ENCODE results near the gene TMEM167B. TPM values are rescaled to one million over a fixed set of nuclear protein-coding genes. Genes with fewer than 3 reads are reported as not detected.

Gene TMEM167B
- total RNA-seq, 5 donors from 2014 or later (not counting 1 experiment from before 2014, with no cell fraction given), result 33.2 to 55.1 (median 37.1) TPM

DNA sequence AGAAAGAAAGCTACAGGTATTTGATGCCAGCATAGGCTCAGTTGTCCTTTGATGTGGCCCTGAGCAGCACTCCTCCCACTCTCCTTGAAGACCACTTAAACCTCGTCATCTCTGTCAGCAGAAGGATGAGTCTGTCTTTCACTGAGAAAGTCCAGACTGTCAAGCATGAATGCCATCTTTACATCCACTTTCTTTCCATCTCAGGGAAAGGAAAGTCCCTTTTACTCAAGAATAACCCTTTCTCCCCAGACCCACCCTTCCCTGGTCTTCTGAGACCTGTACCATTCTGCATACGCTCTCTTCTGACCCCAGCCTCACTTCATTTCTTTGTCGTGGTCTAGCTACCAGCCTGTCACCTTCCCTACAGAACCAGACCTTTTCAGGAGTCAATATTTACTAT is 19.3 kb downstream of the TMEM167B start:
- WGBS (ENCODE audit: insufficient coverage), result 58% methylated on average over 3 of the region's 3 CpGs
- H3K4me1 ChIP-seq (ENCODE audit: control insufficient read depth in 1 of 2, extremely low read depth in 1 of 2, insufficient read depth in 2 of 2, low read length in 2 of 2), result peaks cover 5 to 24% of the 10 kb centered on the region in 2 experiments
- H3K36me3 ChIP-seq (ENCODE audit: control insufficient read depth in 2 of 2, extremely low read depth in 1 of 2, insufficient read depth in 1 of 2, low read length in 1 of 2), result no peaks in the 10 kb centered on the region
- Mint-ChIP-seq H3K9me3 (no peaks in the 10 kb centered on the region), H3K27me3 (peaks cover 0 to 5% of the 10 kb centered on the region in 2 donors), H3K36me3 (no peaks in the 10 kb centered on the region), H3K4me1 (peaks cover 27 to 30% (median 29%) of the 10 kb centered on the region in 3 donors), H3K27ac (no peak overlapping the region), H3K4me3 (no peak overlapping the region)
- no peak overlapping the region for H3K4me3 ChIP-seq (ENCODE audit: control insufficient read depth in 1 of 2, extremely low read depth in 1 of 2, low read length in 1 of 2)
- H3K9me3 ChIP-seq, result no peaks in the 10 kb centered on the region
- CTCF ChIA-PET, result interaction anchor here (0.7 to 5.4 kb wide), 5 partner anchors 10 to 664 kb away, joined by 3 to 73 read pairs (median 5); partner anchors contain the start of gene WDR47 (in 1 of the 2)
- POLR2A ChIA-PET, result interaction anchor here in 1 of 2 donors (1.5 kb wide), 1 partner anchor 10 kb away, joined by 5 read pairs; no protein-coding TSS in a partner anchor
- no peak overlapping the region for H3K27ac ChIP-seq (ENCODE audit: low read length)
- no peak for ATAC-seq (replicated peaks in 1 of 4)
- H3K27me3 ChIP-seq (replicated peaks in 1 of 2; ENCODE audit: control insufficient read depth in 2 of 2, extremely low read depth in 1 of 2, insufficient read depth in 2 of 2, low read length in 1 of 2), result no peaks in the 10 kb centered on the region
- DNase-seq, result no peak

DNA sequence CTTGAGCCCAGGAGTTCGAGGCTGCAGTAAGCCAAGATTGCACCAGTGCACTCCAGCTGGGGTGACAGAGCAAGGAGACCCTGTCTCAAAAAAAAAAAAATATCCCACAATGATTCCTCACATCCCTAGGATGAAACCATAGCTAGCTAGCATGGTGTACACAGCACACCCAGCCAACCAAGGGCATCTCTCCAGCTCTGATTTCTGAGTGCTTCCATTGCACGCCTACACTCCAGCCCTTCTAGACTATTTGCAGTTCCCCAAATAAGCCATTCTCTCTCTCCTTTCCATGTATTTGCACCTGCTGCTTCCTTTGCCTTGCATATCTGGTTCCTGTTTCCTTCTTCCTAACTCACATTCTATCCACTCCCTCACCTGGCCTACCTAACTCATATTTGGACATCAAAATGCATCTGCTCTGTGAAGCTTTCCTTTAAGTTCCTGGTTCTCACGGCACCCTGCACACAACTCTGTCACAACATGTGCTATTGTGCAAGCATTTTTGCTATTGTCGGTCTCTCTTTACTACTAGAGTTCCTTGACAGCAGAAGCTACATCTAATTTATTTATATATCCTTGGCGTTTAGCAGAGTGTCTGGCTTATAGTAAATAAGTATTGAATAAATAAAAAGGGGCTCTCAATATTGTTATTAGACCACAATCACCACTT is 21.0 kb downstream of the TMEM167B start:
- peaks cover 5 to 24% of the 10 kb centered on the region in 2 experiments for H3K4me1 ChIP-seq (ENCODE audit: control insufficient read depth in 1 of 2, extremely low read depth in 1 of 2, insufficient read depth in 2 of 2, low read length in 2 of 2)
- H3K27ac ChIP-seq (ENCODE audit: low read length), result no peak overlapping the region
- CTCF ChIA-PET, result interaction anchor here (0.6 to 5.4 kb wide), 6 partner anchors 11 to 507 kb away, joined by 3 to 73 read pairs (median 6); partner anchors contain the start of gene PRPF38B (in 1 of the 2)
- no peaks in the 10 kb centered on the region for H3K36me3 Mint-ChIP-seq
- H3K27ac Mint-ChIP-seq, result peak overlapping the region; percentile 1 to 2
- H3K36me3 ChIP-seq (ENCODE audit: control insufficient read depth in 2 of 2, extremely low read depth in 1 of 2, insufficient read depth in 1 of 2, low read length in 1 of 2), result no peaks in the 10 kb centered on the region
- peaks cover 28 to 32% (median 30%) of the 10 kb centered on the region in 3 donors for H3K4me1 Mint-ChIP-seq
- POLR2A ChIA-PET, result interaction anchor here (0.6 to 0.7 kb wide), 6 partner anchors 11 to 107 kb away, joined by 3 to 6 read pairs (median 4); no protein-coding TSS in a partner anchor
- ATAC-seq (replicated peaks in 1 of 4) (no peak), DNase-seq (no peak)
- no peaks in the 10 kb centered on the region for H3K9me3 ChIP-seq
- H3K27me3 Mint-ChIP-seq, result peaks cover 0 to 5% of the 10 kb centered on the region in 2 donors
- no peaks in the 10 kb centered on the region for H3K27me3 ChIP-seq (replicated peaks in 1 of 2; ENCODE audit: control insufficient read depth in 2 of 2, extremely low read depth in 1 of 2, insufficient read depth in 2 of 2, low read length in 1 of 2)
- no peak overlapping the region for H3K4me3 Mint-ChIP-seq
- 80% methylated on average over 2 of the region's 5 CpGs for WGBS (ENCODE audit: insufficient coverage)
- H3K4me3 ChIP-seq (ENCODE audit: control insufficient read depth in 1 of 2, extremely low read depth in 1 of 2, low read length in 1 of 2), result no peak overlapping the region
- no peaks in the 10 kb centered on the region for H3K9me3 Mint-ChIP-seq

DNA sequence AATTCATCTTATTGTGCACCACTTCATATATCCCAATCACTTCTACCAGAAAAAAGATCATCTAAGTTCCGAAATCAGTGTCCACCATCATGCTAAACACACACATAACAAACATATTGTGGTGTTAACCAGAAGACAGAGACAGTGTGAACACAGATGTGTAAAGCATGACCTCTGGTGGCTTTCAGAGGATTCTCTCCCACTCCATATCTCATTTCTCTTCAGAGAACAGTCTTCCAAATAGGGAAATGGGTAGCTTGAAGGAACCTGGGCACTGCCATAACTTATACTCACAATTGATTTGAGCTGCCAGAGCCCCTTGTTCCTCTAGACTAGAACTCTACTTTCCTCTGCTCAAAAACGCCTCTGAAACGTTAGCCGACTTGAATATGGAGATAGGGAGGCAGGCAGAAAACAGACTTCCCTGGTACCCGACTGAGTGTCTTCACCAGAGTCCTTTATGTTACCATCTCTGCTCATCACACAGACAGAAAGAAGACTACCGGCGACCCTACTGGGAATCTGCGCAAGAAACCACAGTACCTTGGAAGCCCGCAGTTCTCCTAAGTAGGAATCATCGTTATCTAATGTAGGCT is 21.6 kb downstream of the TMEM167B start:
- Mint-ChIP-seq H3K27ac (peak overlapping the region; percentile 81 to 83), H3K9me3 (no peaks in the 10 kb centered on the region), H3K4me1 (peaks cover 28 to 32% (median 30%) of the 10 kb centered on the region in 3 donors), H3K4me3 (peak overlapping the region in 2 of 3 donors; percentile 84 to 97), H3K36me3 (no peaks in the 10 kb centered on the region), H3K27me3 (peaks cover 0 to 5% of the 10 kb centered on the region in 2 donors)
- Histone ChIP-seq H3K9me3 (no peaks in the 10 kb centered on the region), H3K27me3 (replicated peaks in 1 of 2; ENCODE audit: control insufficient read depth in 2 of 2, extremely low read depth in 1 of 2, insufficient read depth in 2 of 2, low read length in 1 of 2) (no peaks in the 10 kb centered on the region), H3K27ac (ENCODE audit: low read length) (peak overlapping the region; percentile 47), H3K4me1 (ENCODE audit: control insufficient read depth in 1 of 2, extremely low read depth in 1 of 2, insufficient read depth in 2 of 2, low read length in 2 of 2) (peaks cover 5 to 24% of the 10 kb centered on the region in 2 experiments), H3K36me3 (ENCODE audit: control insufficient read depth in 2 of 2, extremely low read depth in 1 of 2, insufficient read depth in 1 of 2, low read length in 1 of 2) (no peaks in the 10 kb centered on the region), H3K4me3 (ENCODE audit: control insufficient read depth in 1 of 2, extremely low read depth in 1 of 2, low read length in 1 of 2) (no peak overlapping the region)
- ChIA-PET CTCF (interaction anchor here (0.5 to 5.4 kb wide), 11 partner anchors 10 to 420 kb away, joined by 3 to 73 read pairs (median 4); partner anchors contain the start of genes PRPF38B (in 1 of the 2) and TMEM167B (in 1 of the 2)), POLR2A (interaction anchor here (0.6 to 1.2 kb wide), 3 partner anchors 11 to 84 kb away, joined by 3 to 6 read pairs (median 4); no protein-coding TSS in a partner anchor)
- peak in 1 of 4 experiments; percentile 21 for ATAC-seq (replicated peaks in 1 of 4)
- WGBS (ENCODE audit: insufficient coverage), result 29% methylated on average over 1 of the region's 10 CpGs
- peak in 2 of 35 experiments; percentile 16 to 51 for DNase-seq

DNA sequence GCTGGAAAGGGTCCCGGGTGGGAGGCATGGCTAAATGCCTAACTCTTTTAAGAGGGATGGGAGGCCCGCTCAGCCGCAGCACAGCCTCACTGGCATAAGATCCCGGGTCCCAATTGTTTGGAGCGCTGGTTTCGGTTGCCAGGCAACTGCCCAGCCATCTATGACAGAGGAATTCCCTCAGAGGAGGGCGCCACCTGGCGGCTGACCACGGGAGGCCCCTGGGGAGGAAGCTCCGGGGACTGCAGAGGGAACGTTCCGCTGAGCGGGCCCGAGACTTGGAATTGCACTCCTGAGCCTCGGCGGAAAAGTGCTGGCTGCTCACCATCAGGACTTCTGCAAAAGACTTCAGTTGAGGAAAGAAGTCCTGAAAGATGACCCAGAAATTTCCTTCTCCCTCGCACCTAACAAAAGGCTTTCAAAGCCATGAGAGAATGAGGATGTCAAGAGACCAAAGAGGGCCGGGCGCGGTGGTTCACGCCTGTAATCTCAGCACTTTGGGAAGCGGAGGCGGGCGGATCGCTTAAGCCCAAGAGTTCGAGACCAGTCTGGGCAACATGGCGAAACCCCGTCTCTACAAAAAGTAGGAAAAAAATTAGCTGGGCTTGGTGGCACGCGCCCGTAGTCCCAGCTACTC is 22.2 kb downstream of the TMEM167B start:
- peak overlapping the region; percentile 58 to 60 for H3K4me3 ChIP-seq (ENCODE audit: control insufficient read depth in 1 of 2, extremely low read depth in 1 of 2, low read length in 1 of 2)
- H3K36me3 Mint-ChIP-seq, result no peaks in the 10 kb centered on the region
- no peaks in the 10 kb centered on the region for H3K27me3 ChIP-seq (replicated peaks in 1 of 2; ENCODE audit: control insufficient read depth in 2 of 2, extremely low read depth in 1 of 2, insufficient read depth in 2 of 2, low read length in 1 of 2)
- peak overlapping the region; percentile 47 for H3K27ac ChIP-seq (ENCODE audit: low read length)
- peak; percentile 50 to 63 (median 56) for ATAC-seq (replicated peaks in 1 of 4)
- H3K9me3 ChIP-seq, result no peaks in the 10 kb centered on the region
- H3K4me1 Mint-ChIP-seq, result peaks cover 28 to 32% (median 30%) of the 10 kb centered on the region in 3 donors
- no peaks in the 10 kb centered on the region for H3K36me3 ChIP-seq (ENCODE audit: control insufficient read depth in 2 of 2, extremely low read depth in 1 of 2, insufficient read depth in 1 of 2, low read length in 1 of 2)
- peaks cover 5 to 24% of the 10 kb centered on the region in 2 experiments for H3K4me1 ChIP-seq (ENCODE audit: control insufficient read depth in 1 of 2, extremely low read depth in 1 of 2, insufficient read depth in 2 of 2, low read length in 2 of 2)
- ChIA-PET POLR2A (interaction anchor here (0.6 to 1.2 kb wide), 4 partner anchors 9 to 23 kb away, joined by 3 to 6 read pairs (median 3); no protein-coding TSS in a partner anchor), CTCF (interaction anchor here (0.5 to 5.4 kb wide), 13 partner anchors 11 to 497 kb away, joined by 3 to 73 read pairs (median 4); partner anchors contain the start of genes HENMT1 (in 1 of the 2), PRPF38B (in 1 of the 2) and TMEM167B (in 1 of the 2))
- peak overlapping the region; percentile 82 to 97 (median 84) for H3K4me3 Mint-ChIP-seq
- H3K27ac Mint-ChIP-seq, result peak overlapping the region; percentile 81 to 83
- no peaks in the 10 kb centered on the region for H3K9me3 Mint-ChIP-seq
- peak; percentile 65 to 94 (median 83) for DNase-seq
- H3K27me3 Mint-ChIP-seq, result peaks cover 0 to 5% of the 10 kb centered on the region in 2 donors
- WGBS (ENCODE audit: insufficient coverage), result 10% methylated on average over 30 of the region's 31 CpGs

DNA sequence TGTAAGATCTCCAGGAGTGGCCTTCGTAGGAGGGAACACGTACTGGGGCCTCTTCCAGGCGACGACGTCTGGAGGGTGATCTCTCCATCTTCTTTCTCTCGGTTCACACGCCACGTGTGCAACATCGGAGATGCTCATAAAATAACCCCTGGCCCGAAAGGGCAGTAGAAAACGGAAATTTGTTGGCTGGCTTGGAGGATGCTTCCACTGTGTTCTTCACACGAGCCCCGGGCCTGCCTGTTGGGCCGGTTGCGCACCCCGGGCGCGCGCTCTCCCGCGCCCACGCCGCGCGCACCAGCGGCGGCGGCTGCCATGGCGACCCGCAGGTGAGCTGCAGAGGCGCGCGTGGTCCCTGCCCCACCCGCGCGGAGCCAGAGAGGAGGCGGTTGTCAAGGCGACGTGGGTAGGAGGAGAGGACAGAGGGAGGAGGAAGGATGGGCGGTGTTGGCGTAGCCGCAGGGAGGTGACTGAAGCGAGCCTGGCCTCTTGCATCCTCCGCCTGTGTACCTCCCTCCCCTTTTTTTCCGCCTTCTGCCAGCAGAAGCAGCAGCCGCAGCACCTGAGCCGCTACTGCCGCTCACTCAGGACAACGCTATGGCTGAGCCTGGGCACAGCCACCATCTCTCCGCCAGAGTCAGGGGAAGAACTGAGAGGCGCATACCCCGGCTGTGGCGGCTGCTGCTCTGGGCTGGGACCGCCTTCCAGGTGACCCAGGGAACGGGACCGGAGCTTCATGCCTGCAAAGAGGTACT is 23.2 kb downstream of the TMEM167B start, which contains the start of gene ELAPOR1:
Gene ELAPOR1 (plus strand): TSS at position 526 of the 752 bp plus-strand sequence. CDS start 69 bp downstream, at position 595.
- H3K9me3 Mint-ChIP-seq, result no peaks in the 10 kb centered on the region

More for the DNA sequence above, 23.2 kb downstream of the TMEM167B start, which contains the start of gene ELAPOR1:
- WGBS (ENCODE audit: insufficient coverage), result 3% methylated on average over 46 of the region's 56 CpGs
- Histone ChIP-seq H3K4me3 (ENCODE audit: control insufficient read depth in 1 of 2, extremely low read depth in 1 of 2, low read length in 1 of 2) (peak within 1 kb of the TSS; percentile 58 to 60), H3K4me1 (ENCODE audit: control insufficient read depth in 1 of 2, extremely low read depth in 1 of 2, insufficient read depth in 2 of 2, low read length in 2 of 2) (peaks cover 5 to 24% of the 10 kb centered on the region in 2 experiments), H3K27me3 (replicated peaks in 1 of 2; ENCODE audit: control insufficient read depth in 2 of 2, extremely low read depth in 1 of 2, insufficient read depth in 2 of 2, low read length in 1 of 2) (no peaks in the 10 kb centered on the region), H3K36me3 (ENCODE audit: control insufficient read depth in 2 of 2, extremely low read depth in 1 of 2, insufficient read depth in 1 of 2, low read length in 1 of 2) (no peaks in the 10 kb centered on the region), H3K27ac (ENCODE audit: low read length) (peak within 1 kb of the TSS; percentile 31), H3K9me3 (no peaks in the 10 kb centered on the region)
- DNase-seq (peak; percentile 66 to 94 (median 83)), ATAC-seq (replicated peaks in 1 of 4) (peak; percentile 91 to 96 (median 93))
- Mint-ChIP-seq H3K27me3 (peaks cover 0 to 5% of the 10 kb centered on the region in 2 donors), H3K4me1 (peaks cover 28 to 32% (median 30%) of the 10 kb centered on the region in 3 donors), H3K4me3 (peak within 1 kb of the TSS; percentile 84 to 97 (median 85)), H3K36me3 (peaks cover 5% of the 10 kb centered on the region), H3K27ac (peak within 1 kb of the TSS; percentile 81 to 83)
- POLR2A ChIA-PET, result interaction anchor here (1.0 kb wide), 2 partner anchors 14 kb away, joined by 3 to 6 read pairs; no protein-coding TSS in a partner anchor
- CTCF ChIA-PET, result interaction anchor here (0.6 to 5.4 kb wide), 11 partner anchors 13 to 1225 kb away, joined by 3 to 73 read pairs (median 4); partner anchors contain the start of genes RBM15 (in 1 of the 2), TAF13 (in 1 of the 2) and TMEM167B (in 1 of the 2)
